ENCODE measurements around the gene MZT2B.
"Not testable (repeated sequence)": the region's sequence is repeated elsewhere in the genome, so short reads cannot be mapped to it uniquely, and the experiment has no call there.

GRCh38 chr2:130230376-130230775 lies 48.3 kb downstream of the MZT2B start:
- TF ChIP-seq CTCF (conservative IDR thresholded peaks at IDR 0.05; ENCODE audit: low read depth, low read length); EZH2 (IDR thresholded peaks at IDR 0.05; ENCODE audit: borderline replicate concordance, low read depth, low read length, poor library complexity, severe bottlenecking): not testable (repeated sequence)
